HEK293 (cell line): Measurements from ENCODE around the gene USP35.

ENCODE experiments used
- INSM2 ChIP-seq: fragments of 450-650 bp; formaldehyde crosslinking; IDR thresholded peaks from 2 replicates; pipeline ENCODE4 v1.5.1; 2016; ENCODE audit warnings: missing biosample characterization, missing genetic modification characterization
- KLF1 ChIP-seq: fragments of 450-650 bp; formaldehyde crosslinking; IDR thresholded peaks from 2 replicates; pipeline ENCODE4 v1.5.1; 2016; ENCODE audit warnings: missing biosample characterization, missing genetic modification characterization
- KLF10 ChIP-seq: fragments of 450-650 bp; IDR thresholded peaks from 2 replicates; pipeline ENCODE4 v1.5.1; 2018; ENCODE audit warnings: missing biosample characterization, mild to moderate bottlenecking, missing genetic modification characterization
- KLF9 ChIP-seq: fragments of 450-650 bp; formaldehyde crosslinking; IDR thresholded peaks from 2 replicates; pipeline ENCODE4 v1.5.1; 2016; ENCODE audit warnings: missing biosample characterization, missing genetic modification characterization, low read depth
- SP3 ChIP-seq: fragments of 450-650 bp; formaldehyde crosslinking; IDR thresholded peaks from 2 replicates; pipeline ENCODE4 v1.5.1; 2016; ENCODE audit warnings: missing biosample characterization, missing genetic modification characterization
- TRIM28 ChIP-seq: IDR thresholded peaks from 2 replicates; pipeline ENCODE4 v1.6.1; 2011; ENCODE audit warnings: low read length, control low read depth, borderline replicate concordance
- YY2 ChIP-seq: fragments of 450-650 bp; formaldehyde crosslinking; IDR thresholded peaks from 2 replicates; pipeline ENCODE4 v1.5.1; 2016; ENCODE audit warnings: missing biosample characterization, missing genetic modification characterization
- ZBTB20 ChIP-seq: fragments of 450-650 bp; formaldehyde crosslinking; IDR thresholded peaks from 2 replicates; pipeline ENCODE4 v1.5.1; 2016; ENCODE audit warnings: missing biosample characterization, missing genetic modification characterization
- ZEB2 ChIP-seq: fragments of 450-650 bp; formaldehyde crosslinking; IDR thresholded peaks from 2 replicates; pipeline ENCODE4 v1.5.1; 2016; ENCODE audit warnings: missing biosample characterization, missing genetic modification characterization
- ZFP69B ChIP-seq: fragments of 450-650 bp; formaldehyde crosslinking; IDR thresholded peaks from 2 replicates; pipeline ENCODE4 v1.5.1; 2016; ENCODE audit warnings: missing biosample characterization, missing genetic modification characterization
- ZNF114 ChIP-seq: fragments of 450-650 bp; formaldehyde crosslinking; IDR thresholded peaks from 2 replicates; pipeline ENCODE4 v1.5.0; 2017; ENCODE audit warnings: missing biosample characterization, missing genetic modification characterization
- ZNF121 ChIP-seq: fragments of 450-650 bp; formaldehyde crosslinking; IDR thresholded peaks from 2 replicates; pipeline ENCODE4 v1.5.1; 2016; ENCODE audit warnings: missing biosample characterization, missing genetic modification characterization
- ZNF132 ChIP-seq: fragments of 450-650 bp; formaldehyde crosslinking; IDR thresholded peaks from 2 replicates; pipeline ENCODE4 v1.5.1; 2017; ENCODE audit warnings: missing biosample characterization, missing genetic modification characterization, borderline replicate concordance
- ZNF16 ChIP-seq: fragments of 450-650 bp; formaldehyde crosslinking; IDR thresholded peaks from 2 replicates; pipeline ENCODE4 v1.5.1; 2016; ENCODE audit warnings: low read depth, missing biosample characterization, missing genetic modification characterization
- ZNF169 ChIP-seq: fragments of 450-650 bp; formaldehyde crosslinking; IDR thresholded peaks from 2 replicates; pipeline ENCODE4 v1.5.1; 2016; ENCODE audit warnings: missing biosample characterization, missing genetic modification characterization
- ZNF19 ChIP-seq: fragments of 450-650 bp; formaldehyde crosslinking; IDR thresholded peaks from 2 replicates; pipeline ENCODE4; 2016; ENCODE audit warnings: missing biosample characterization, missing genetic modification characterization, low read depth
- ZNF2 ChIP-seq: fragments of 450-650 bp; formaldehyde crosslinking; IDR thresholded peaks from 2 replicates; pipeline ENCODE4 v1.5.1; 2016; ENCODE audit warnings: missing biosample characterization, missing genetic modification characterization
- ZNF248 ChIP-seq: fragments of 450-650 bp; formaldehyde crosslinking; IDR thresholded peaks from 2 replicates; pipeline ENCODE4 v1.5.1; 2017; ENCODE audit warnings: missing biosample characterization, missing genetic modification characterization
- ZNF280D ChIP-seq: fragments of 450-650 bp; formaldehyde crosslinking; IDR thresholded peaks from 2 replicates; pipeline ENCODE4 v1.5.1; 2016; ENCODE audit warnings: missing biosample characterization, missing genetic modification characterization
- ZNF302 ChIP-seq: fragments of 450-650 bp; formaldehyde crosslinking; IDR thresholded peaks from 2 replicates; pipeline ENCODE4 v1.5.1; 2016; ENCODE audit warnings: missing biosample characterization, missing genetic modification characterization, low read depth
- ZNF324 ChIP-seq: fragments of 450-650 bp; formaldehyde crosslinking; IDR thresholded peaks from 2 replicates; pipeline ENCODE4 v1.5.1; 2016; ENCODE audit warnings: missing biosample characterization, missing genetic modification characterization
- ZNF341 ChIP-seq: fragments of 450-650 bp; formaldehyde crosslinking; IDR thresholded peaks from 2 replicates; pipeline ENCODE4; 2016; ENCODE audit warnings: low read depth, missing biosample characterization, missing genetic modification characterization
- ZNF394 ChIP-seq: fragments of 450-650 bp; formaldehyde crosslinking; IDR thresholded peaks from 2 replicates; pipeline ENCODE4 v1.5.1; 2016; ENCODE audit warnings: missing biosample characterization, missing genetic modification characterization, mild to moderate bottlenecking, moderate library complexity, borderline replicate concordance
- ZNF449 ChIP-seq: fragments of 450-650 bp; formaldehyde crosslinking; IDR thresholded peaks from 2 replicates; pipeline ENCODE4 v1.5.1; 2017; ENCODE audit warnings: missing biosample characterization, mild to moderate bottlenecking, missing genetic modification characterization, moderate library complexity
- ZNF561 ChIP-seq: fragments of 450-650 bp; IDR thresholded peaks from 2 replicates; pipeline ENCODE4 v1.5.1; 2018; ENCODE audit warnings: missing biosample characterization, missing genetic modification characterization, borderline replicate concordance
- ZNF600 ChIP-seq: fragments of 450-650 bp; formaldehyde crosslinking; IDR thresholded peaks from 2 replicates; pipeline ENCODE4 v1.5.1; 2016; ENCODE audit warnings: missing biosample characterization, missing genetic modification characterization
- ZNF639 ChIP-seq: fragments of 450-650 bp; formaldehyde crosslinking; IDR thresholded peaks from 2 replicates; pipeline ENCODE4 v1.5.1; 2016; ENCODE audit warnings: missing biosample characterization, missing genetic modification characterization
- ZNF660 ChIP-seq: fragments of 450-650 bp; IDR thresholded peaks from 2 replicates; pipeline ENCODE4 v1.5.1; 2018; ENCODE audit warnings: missing biosample characterization, mild to moderate bottlenecking, missing genetic modification characterization
- ZNF664 ChIP-seq: fragments of 450-650 bp; formaldehyde crosslinking; IDR thresholded peaks from 2 replicates; pipeline ENCODE4 v1.5.1; 2016; ENCODE audit warnings: missing biosample characterization, missing genetic modification characterization
- ZNF747 ChIP-seq: fragments of 450-650 bp; formaldehyde crosslinking; IDR thresholded peaks from 2 replicates; pipeline ENCODE4 v1.5.1; 2016; ENCODE audit warnings: missing biosample characterization, missing genetic modification characterization
- ZNF76 ChIP-seq: fragments of 450-650 bp; formaldehyde crosslinking; IDR thresholded peaks from 2 replicates; pipeline ENCODE4; 2016; ENCODE audit warnings: low read depth, missing biosample characterization, missing genetic modification characterization, borderline replicate concordance
- ZNF768 ChIP-seq: fragments of 450-650 bp; formaldehyde crosslinking; IDR thresholded peaks from 2 replicates; pipeline ENCODE4 v1.5.1; 2018; ENCODE audit warnings: missing biosample characterization, mild to moderate bottlenecking, missing genetic modification characterization
- ZXDB ChIP-seq: fragments of 450-650 bp; formaldehyde crosslinking; IDR thresholded peaks from 2 replicates; pipeline ENCODE4 v1.5.1; 2016; ENCODE audit warnings: missing biosample characterization, missing genetic modification characterization

Gene USP35

GRCh38 chr11:78188286-78189173 lies at the start of gene USP35, which contains the start of gene KCTD21 (continued):
- TF ChIP-seq ZNF449 (tag by site-specific recombination): peak; percentile 57; the same call in 1 of the 2 replicates
- TF ChIP-seq ZNF394 (tag by site-specific recombination): peak; percentile 50; the same call in 1 of the 2 replicates
- TF ChIP-seq ZFP69B (tag by site-specific recombination): peak; percentile 94
- no peak for TF ChIP-seq ZBTB20 (tag by site-specific recombination)
- TF ChIP-seq ZNF280D (tag by site-specific recombination): peak; percentile 90; the same call in 1 of the 2 replicates
- peak; percentile 84 for TF ChIP-seq ZNF121 (tag by site-specific recombination)
- no peak for TF ChIP-seq ZNF16 (tag by site-specific recombination)
- peak; percentile 29; the same call in 1 of the 2 replicates for TF ChIP-seq YY2
- TF ChIP-seq ZNF600: peak; percentile 52; the same call in 1 of the 2 replicates
- 0 out of 2 replicates have a peak, but pooled peaks have one; percentile 26 for TF ChIP-seq ZNF660
- no peak for TF ChIP-seq ZNF248 (tag by site-specific recombination)
- no peak for TF ChIP-seq ZNF19 (tag by site-specific recombination)
- no peak for TF ChIP-seq ZNF132
- peak; percentile 90 for TF ChIP-seq ZEB2 (tag by site-specific recombination)
- TF ChIP-seq KLF1: peak; percentile 92
- peak; percentile 100 for TF ChIP-seq ZNF561 (tag by site-specific recombination)
- no peak for TF ChIP-seq ZNF302 (tag by site-specific recombination)
- peak; percentile 74; the same call in 1 of the 2 replicates for TF ChIP-seq ZNF639
- peak; percentile 96 for TF ChIP-seq ZNF2
- no peak for TF ChIP-seq ZNF114
- no peak for TF ChIP-seq TRIM28
- TF ChIP-seq KLF10 (tag by site-specific recombination): peak; percentile 75
- TF ChIP-seq ZXDB (tag by site-specific recombination): peak; percentile 89
- no peak for TF ChIP-seq ZNF747 (tag by site-specific recombination)
- TF ChIP-seq INSM2 (tag by site-specific recombination): peak; percentile 73
- peak; percentile 95 for TF ChIP-seq KLF9 (tag by site-specific recombination)
- TF ChIP-seq ZNF76: peak; percentile 95
- peak; percentile 96 for TF ChIP-seq ZNF341 (tag by site-specific recombination)
- 0 out of 2 replicates have a peak, but pooled peaks have one; percentile 27 for TF ChIP-seq ZNF664 (tag by site-specific recombination)
- peak; percentile 99 for TF ChIP-seq SP3 (tag by site-specific recombination)
- TF ChIP-seq ZNF169 (tag by site-specific recombination): no peak
- peak; percentile 97 for TF ChIP-seq ZNF324 (tag by site-specific recombination)
- 0 out of 2 replicates have a peak, but pooled peaks have one; percentile 31 for TF ChIP-seq ZNF768 (tag by site-specific recombination)
